ENCODE measurements around the gene SLC19A1.

Gene SLC19A1
- 4.8 to 10.2 (median 7.1) reads per million in 4 experiments for total RNA-seq

GRCh38 chr21:45542242-45542666 lies at the start of gene SLC19A1:
TSS of gene SLC19A1 (minus strand) at chr21:45542440. CDS start at chr21:45537959, 4,481 bp downstream.
- DNase-seq = peak; percentile 53

- no peak for DNase-seq
Observed at GRCh38 chr21:45591619-45592207, 49.5 kb upstream of the SLC19A1 start.

GRCh38 chr21:45590726-45591618 lies 48.7 kb upstream of the SLC19A1 start:
- DNase-seq = peak; percentile 55

GRCh38 chr21:45590246-45590725 lies 48.0 kb upstream of the SLC19A1 start:
- peak; percentile 74 for DNase-seq

- no peak for DNase-seq
Observed at GRCh38 chr21:45589686-45590245, 47.5 kb upstream of the SLC19A1 start.

GRCh38 chr21:45588871-45589491 lies 46.7 kb upstream of the SLC19A1 start:
- no peak for DNase-seq

- no peak for DNase-seq
Observed at GRCh38 chr21:45588086-45588825, 46.0 kb upstream of the SLC19A1 start.

GRCh38 chr21:45586289-45586858 lies 44.1 kb upstream of the SLC19A1 start:
- DNase-seq = no peak

- DNase-seq = no peak
Observed at GRCh38 chr21:45584786-45585185, 42.5 kb upstream of the SLC19A1 start.

GRCh38 chr21:45583831-45584509 lies 41.7 kb upstream of the SLC19A1 start:
- no peak for DNase-seq

- no peak for DNase-seq
Observed at GRCh38 chr21:45582128-45582527, 39.9 kb upstream of the SLC19A1 start.

GRCh38 chr21:45581322-45581712 lies 39.1 kb upstream of the SLC19A1 start:
- DNase-seq = no peak

- DNase-seq = no peak
Observed at GRCh38 chr21:45580576-45581321, 38.5 kb upstream of the SLC19A1 start.

GRCh38 chr21:45580181-45580575 lies 37.9 kb upstream of the SLC19A1 start:
- no peak for DNase-seq

- no peak for DNase-seq
Observed at GRCh38 chr21:45579383-45580180, 37.3 kb upstream of the SLC19A1 start.

GRCh38 chr21:45578811-45579381 lies 36.7 kb upstream of the SLC19A1 start:
- no peak for DNase-seq

GRCh38 chr21:45578176-45578801 lies 36.0 kb upstream of the SLC19A1 start:
- DNase-seq = no peak

- DNase-seq = no peak
Observed at GRCh38 chr21:45577801-45578175, 35.5 kb upstream of the SLC19A1 start.

Data from effector CD8-positive, alpha-beta T cell (primary cell).